ENCODE data around the gene TP53I3.
"Not testable (repeated sequence)": the region's sequence is repeated elsewhere in the genome, so short reads cannot be mapped to it uniquely, and the experiment has no call there.

The TP53I3 gene

DNA sequence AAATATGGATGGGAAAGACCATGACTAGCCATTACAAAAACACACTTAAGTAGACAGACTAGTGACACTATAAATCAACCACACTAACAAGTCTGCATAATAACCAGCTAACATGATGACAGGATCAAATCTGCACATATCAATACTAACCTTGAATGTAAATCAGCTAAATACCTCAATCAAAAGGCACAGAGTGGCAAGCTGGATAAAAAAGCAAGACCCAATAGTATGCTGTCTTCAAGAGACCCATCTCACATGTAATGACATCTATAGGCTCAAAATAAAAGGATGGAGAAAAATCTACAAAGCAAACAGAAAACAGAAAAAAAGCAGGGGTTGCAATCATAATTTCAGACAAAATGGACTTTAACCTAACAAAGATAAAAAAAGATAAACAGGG lies 22.2 kb upstream of the TP53I3 start:
- DNase-seq (ENCODE audit: low spot score), result no peak
- TF ChIP-seq, protein P1, sequence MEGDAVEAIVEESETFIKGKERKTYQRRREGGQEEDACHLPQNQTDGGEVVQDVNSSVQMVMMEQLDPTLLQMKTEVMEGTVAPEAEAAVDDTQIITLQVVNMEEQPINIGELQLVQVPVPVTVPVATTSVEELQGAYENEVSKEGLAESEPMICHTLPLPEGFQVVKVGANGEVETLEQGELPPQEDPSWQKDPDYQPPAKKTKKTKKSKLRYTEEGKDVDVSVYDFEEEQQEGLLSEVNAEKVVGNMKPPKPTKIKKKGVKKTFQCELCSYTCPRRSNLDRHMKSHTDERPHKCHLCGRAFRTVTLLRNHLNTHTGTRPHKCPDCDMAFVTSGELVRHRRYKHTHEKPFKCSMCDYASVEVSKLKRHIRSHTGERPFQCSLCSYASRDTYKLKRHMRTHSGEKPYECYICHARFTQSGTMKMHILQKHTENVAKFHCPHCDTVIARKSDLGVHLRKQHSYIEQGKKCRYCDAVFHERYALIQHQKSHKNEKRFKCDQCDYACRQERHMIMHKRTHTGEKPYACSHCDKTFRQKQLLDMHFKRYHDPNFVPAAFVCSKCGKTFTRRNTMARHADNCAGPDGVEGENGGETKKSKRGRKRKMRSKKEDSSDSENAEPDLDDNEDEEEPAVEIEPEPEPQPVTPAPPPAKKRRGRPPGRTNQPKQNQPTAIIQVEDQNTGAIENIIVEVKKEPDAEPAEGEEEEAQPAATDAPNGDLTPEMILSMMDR (IDR thresholded peaks at IDR 0.05; ENCODE audit: extremely low read depth, missing control alignments), result no peak

DNA sequence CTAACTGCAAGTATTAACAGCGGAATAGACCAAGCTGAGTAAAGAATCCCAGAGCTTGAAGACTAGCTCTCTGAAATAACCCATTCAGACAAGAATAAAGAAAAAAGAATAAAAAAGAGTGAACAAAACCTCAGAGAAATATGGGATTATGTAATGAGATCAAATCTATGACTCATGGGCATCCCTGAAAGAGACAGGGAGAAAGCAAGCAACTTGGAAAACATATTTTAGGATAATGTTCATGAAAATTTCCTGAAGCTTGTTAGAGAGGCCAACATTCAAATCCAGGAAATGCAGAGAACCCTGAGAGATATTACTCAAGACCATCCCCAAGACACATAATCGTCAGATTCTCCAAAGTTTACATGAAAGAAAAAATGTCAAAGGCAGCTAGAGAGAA lies 21.2 kb upstream of the TP53I3 start:
- DNase-seq (ENCODE audit: low spot score), result no peak

DNA sequence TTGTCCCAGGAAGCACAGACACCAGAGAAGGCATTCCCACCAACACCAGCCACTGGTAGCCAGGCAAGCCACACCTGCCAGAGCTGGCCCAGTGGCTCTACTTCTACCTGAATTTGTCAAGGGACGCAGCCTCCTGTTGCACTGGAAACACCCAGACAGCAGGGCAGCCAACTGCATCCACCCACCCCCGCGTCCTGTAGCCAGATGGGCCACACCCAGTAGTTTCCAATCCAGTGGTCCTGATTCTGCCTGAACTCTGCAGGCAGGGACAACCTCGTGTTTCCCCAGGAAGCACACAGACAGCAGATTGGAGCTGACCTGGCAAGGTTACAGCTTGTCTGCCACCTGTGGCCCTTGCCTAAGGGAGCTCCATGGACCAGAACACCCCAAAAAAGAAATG lies 20.3 kb upstream of the TP53I3 start:
- no peak for DNase-seq (ENCODE audit: low spot score)
- TF ChIP-seq, protein P1 (IDR thresholded peaks at IDR 0.05; ENCODE audit: extremely low read depth, missing control alignments), result no peak

More for the DNA sequence above, 21.2 kb upstream of the TP53I3 start:
- TF ChIP-seq, protein P1 (IDR thresholded peaks at IDR 0.05; ENCODE audit: extremely low read depth, missing control alignments), result no peak

DNA sequence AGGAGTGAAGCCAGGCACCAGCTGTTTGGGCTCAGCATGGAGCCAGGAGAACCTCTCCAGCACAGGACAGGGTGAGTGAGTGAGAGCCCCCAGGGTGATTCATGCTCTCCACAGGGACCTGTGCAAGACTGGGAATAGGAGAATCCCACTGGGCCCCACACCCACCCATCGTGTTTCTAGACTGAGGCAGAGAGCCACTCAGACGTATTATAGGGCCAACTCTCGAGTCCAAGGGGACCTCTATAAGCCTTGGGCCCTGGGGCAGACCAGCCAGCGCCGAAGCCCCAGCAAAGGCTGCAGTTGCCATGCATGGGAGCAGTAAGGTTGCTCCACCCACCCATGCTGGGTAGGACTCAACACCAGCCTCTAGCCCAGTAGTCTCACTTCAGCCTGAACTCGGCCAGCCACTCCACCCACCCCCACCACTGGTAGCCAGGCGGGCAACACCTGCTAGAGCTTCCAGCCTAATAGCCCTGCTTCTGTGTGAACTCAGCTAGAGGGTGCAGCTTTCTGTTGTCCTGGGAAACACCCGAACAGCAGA lies 19.5 kb upstream of the TP53I3 start:
- DNase-seq (ENCODE audit: low spot score), result no peak
- TF ChIP-seq, protein P1 (IDR thresholded peaks at IDR 0.05; ENCODE audit: extremely low read depth, missing control alignments), result no peak

DNA sequence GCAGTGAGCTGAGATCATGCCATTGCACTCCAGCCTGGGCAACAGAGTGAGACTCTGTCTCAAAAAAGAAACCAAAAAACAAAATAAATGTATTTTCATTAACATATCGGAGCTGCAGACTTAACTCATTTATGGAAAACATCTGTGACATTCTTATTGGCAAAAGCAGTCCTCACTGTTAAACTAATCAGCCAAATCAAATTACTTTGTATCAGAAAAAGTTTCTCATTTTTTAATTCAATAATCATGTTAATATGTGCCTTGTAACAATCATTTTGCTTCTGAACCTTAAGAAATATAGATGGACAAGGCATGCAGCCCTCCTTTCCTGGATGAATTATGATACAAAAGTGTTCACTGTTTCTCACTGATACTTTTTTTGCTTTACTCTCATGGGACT lies 18.0 kb upstream of the TP53I3 start:
- TF ChIP-seq, protein P1 (IDR thresholded peaks at IDR 0.05; ENCODE audit: extremely low read depth, missing control alignments), result no peak
- no peak for DNase-seq (ENCODE audit: low spot score)

DNA sequence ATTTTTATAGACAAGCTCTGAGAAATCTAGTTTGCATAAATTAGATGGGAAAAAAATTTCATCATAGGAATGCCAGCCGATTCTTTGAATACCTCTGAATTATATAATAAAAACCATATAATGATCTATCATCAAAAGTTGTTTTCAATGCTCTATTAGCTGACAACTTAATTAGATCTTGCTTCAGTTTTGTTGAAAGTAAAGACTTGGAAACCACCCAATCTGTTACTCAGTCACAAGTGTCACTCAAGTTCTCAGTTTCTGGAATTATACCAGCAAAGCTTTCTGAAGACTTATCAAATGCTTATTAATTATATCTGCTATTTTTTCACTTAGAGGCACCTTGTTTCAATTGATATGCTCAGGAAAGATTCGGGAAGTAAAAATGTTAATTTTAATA lies 17.4 kb upstream of the TP53I3 start:
- DNase-seq (ENCODE audit: low spot score), result no peak
- TF ChIP-seq, protein P1 (IDR thresholded peaks at IDR 0.05; ENCODE audit: extremely low read depth, missing control alignments), result no peak

DNA sequence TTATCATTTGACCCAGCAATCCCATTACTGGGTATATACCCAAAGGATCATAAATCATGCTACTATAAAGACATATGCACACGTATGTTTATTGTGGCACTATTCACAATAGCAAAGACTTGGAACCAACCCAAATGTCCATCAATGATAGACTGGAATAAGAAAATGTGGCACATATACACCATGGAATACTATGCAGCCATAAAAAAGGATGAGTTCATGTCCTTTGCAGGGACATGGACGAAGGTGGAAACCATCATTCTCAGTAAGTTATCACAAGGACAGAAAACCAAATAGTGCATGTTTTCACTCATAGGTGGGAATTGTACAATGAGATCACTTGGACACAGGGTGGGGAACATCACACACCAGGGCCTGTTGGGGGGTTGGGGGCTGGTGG lies 16.1 kb upstream of the TP53I3 start:
- DNase-seq (ENCODE audit: low spot score), result not testable (repeated sequence)

DNA sequence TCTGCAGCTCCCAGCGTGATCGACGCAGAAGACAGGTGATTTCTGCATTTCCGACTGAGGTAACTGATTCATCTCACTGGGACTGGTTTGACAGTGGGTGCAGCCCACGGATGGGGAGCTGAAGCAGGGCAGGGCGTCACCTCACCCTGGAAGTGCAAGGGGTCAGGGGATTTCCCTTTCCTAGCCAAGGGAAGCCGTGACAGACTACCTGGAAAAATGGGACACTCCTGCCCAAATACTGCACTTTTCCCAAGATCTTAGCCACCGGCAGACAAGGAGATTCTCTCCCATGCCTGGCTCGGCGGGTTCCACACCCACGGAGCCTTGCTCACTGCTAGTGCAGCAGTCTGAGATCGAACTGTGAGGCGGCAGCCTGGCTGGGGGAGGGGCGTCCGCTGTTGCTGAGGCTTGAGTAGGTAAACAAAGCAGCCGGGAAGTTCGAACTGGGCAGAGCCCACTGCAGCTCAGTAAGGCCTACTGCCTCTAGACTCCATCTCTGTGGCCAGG lies 10.6 kb upstream of the TP53I3 start:
- DNase-seq (ENCODE audit: low spot score), result not testable (repeated sequence)

DNA sequence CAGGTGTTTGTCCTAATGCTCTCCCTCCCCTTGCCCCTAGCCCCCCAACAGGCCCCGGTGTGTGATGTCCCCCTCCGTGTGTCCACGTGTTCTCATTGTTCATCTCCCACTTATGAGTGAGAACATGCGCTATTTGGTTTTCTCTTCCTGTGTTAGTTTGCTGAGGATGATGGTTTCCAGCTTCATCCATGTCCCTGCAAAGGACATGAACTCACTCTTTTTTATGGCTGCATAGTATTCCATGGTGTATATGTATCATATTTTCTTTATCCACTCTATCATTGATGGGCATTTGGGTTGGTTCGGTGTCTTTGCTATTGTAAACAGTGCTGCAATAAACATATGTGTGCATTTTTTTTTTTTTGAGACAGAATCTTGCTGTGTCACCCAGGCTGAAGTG lies 8.6 kb upstream of the TP53I3 start:
- not testable (repeated sequence) for DNase-seq (ENCODE audit: low spot score)

Data from GM20000 (cell line).